Measurements from ENCODE around the gene NPLOC4.
"Not testable (repeated sequence)": the region's sequence is repeated elsewhere in the genome, so short reads cannot be mapped to it uniquely, and the experiment has no call there.

Gene NPLOC4

DNA sequence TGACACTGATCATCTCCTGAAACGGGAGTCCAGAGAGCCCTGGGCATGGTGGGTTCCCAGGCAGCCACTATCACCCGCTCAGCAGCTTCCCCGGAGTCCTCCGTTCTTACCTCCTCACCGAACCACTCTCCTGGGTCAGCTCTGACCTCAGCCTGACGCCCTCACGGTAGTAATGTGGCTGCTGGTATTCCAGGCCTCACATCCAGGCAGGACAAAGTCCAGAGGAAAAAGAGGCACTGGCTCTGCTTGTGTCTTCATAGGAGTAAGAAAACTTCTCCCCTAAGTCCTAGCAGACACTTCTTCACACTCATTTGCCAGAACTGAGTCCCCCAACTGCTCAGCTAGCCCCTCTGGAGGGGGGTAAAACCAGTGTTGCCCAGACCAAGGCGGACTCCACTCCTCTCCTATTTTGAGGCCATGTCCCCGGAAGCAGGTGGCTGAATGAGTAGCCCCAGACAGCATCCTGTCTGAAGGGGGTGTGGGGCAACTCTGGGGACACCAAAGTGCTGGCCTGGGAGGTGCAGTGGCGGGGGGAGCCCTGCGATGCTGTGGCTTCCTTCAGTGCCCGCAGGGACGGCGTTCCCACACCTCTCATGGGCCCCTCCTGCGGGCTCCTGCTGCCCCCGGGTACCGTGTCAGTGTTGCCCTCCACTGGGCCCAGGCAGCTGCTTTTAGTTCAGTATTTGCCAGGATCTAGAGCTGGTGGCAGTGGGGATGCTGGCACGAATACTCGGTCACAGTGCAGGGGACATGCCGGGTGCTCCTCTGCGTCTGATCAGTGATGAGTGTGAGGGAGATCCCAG lies 103.4 kb downstream of the NPLOC4 start:
- DNase-seq (ENCODE audit: low read depth): no peak

DNA sequence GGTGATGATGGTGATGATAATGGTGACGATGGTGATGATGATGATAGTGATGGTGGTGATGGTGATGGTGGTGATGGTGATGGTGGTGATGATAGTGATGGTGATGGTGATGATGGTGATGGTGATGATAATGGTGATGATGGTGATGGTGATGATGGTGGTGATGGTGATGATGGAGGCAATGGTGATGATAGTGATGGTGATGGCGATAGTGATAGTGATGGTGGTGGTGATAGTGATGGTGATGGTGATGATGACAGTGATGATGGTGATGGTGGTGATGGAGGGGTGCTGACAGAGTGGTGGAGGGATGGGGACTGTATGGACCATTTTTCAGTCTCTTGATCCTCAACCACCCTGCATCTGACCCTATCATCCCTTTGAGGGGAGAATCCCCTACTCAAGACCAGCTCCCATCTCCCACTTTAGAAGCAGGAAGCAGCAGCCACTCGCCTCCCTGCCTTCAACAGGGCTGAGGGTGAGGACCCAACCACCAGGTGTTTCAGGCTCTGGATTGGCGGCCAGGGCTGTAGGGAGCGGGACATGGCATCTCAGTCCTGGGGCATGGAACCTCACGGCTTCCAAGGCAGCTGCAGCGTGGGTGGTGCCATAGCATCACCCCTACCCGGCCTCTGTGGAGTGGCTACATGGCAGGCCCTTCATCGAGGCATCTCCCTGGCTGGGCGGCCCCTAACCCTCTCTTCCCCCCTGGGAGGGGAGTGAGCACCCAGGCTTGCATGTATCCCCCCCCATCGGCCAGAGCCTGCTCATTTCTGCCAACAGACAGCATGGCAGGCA lies 104.2 kb downstream of the NPLOC4 start:
- no peak for DNase-seq (ENCODE audit: low read depth)

DNA sequence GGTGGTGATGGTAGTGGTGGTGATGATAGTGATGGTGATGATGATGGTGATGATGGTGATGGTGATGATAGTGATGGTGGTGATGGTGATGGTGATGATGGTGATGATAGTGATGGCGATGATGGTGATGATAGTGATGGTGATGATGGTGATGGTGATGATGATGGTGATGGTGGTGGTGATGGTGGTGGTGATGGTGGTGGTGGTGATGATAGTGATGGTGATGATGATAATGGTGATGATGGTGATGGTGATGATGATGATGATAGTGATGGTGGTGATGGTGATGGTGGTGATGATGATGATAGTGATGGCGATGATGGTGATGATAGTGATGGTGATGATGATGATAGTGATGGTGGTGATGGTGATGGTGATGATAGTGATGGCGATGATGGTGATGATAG lies 104.9 kb downstream of the NPLOC4 start:
- not testable (repeated sequence) for DNase-seq (ENCODE audit: low read depth)

DNA sequence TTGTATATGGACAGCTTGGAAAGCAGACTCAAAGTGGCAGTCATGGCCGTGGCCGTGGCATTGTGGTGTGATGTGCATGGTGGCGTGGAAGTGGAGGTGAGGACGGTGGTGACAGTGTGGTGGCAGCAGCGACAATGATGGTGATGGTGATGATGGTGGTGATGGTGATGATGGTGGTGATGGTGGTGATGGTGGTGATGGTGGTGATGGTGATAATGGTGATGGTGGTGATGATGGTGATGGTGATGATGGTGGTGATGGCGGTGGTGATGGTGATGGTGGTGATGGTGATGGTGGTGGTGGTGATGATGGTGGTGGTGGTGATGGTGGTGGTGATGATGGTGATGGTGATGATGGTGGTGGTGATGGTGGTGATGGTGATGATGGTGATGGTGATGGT lies 105.9 kb downstream of the NPLOC4 start:
- DNase-seq (ENCODE audit: low read depth): not testable (repeated sequence)

DNA sequence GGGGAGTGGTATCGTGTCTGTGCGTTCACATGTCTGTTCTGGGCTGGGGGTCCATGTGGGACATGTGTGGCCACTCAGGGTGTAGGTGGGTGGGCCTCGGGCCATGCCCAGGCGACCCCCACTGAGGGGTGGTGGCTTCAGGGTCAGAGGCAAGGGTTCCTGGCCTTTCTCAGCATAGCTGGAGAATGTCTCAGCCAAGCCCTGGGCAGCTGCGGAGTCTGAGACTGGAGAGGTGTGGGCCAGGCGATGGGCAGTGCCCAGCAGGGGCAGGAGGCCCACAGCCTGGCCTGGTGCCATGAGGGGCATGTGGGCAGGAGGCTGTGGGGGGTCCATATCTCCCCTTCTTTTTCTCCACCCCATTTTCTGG lies 107.5 kb downstream of the NPLOC4 start:
- DNase-seq (ENCODE audit: low read depth): no peak

DNA sequence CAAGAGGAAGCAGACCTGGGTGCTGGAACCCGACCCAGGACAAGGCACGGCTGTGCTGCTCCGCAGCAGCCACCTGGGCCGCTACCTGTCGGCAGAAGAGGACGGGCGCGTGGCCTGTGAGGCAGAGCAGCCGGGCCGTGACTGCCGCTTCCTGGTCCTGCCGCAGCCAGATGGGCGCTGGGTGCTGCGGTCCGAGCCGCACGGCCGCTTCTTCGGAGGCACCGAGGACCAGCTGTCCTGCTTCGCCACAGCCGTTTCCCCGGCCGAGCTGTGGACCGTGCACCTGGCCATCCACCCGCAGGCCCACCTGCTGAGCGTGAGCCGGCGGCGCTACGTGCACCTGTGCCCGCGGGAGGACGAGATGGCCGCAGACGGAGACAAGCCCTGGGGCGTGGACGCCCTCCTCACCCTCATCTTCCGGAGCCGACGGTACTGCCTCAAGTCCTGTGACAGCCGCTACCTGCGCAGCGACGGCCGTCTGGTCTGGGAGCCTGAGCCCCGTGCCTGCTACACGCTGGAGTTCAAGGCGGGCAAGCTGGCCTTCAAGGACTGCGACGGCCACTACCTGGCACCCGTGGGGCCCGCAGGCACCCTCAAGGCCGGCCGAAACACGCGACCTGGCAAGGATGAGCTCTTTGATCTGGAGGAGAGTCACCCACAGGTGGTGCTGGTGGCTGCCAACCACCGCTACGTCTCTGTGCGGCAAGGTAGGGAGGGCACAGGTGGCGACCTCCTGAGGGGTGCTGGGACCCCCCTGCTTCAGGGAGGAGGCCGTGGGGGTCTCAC lies 108.1 kb downstream of the NPLOC4 start:
- no peak for DNase-seq (ENCODE audit: low read depth)

DNA sequence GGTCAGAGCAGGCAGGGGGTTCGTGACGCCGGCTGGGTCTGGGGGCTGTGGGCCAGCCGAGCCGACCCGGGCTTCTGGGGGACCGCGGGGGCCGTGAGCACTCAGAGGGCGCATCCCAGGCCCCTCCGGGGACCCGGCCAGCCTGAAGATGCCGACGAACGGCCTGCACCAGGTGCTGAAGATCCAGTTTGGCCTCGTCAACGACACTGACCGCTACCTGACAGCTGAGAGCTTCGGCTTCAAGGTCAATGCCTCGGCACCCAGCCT lies 108.6 kb downstream of the NPLOC4 start:
- no peak for DNase-seq (ENCODE audit: low read depth)

DNA sequence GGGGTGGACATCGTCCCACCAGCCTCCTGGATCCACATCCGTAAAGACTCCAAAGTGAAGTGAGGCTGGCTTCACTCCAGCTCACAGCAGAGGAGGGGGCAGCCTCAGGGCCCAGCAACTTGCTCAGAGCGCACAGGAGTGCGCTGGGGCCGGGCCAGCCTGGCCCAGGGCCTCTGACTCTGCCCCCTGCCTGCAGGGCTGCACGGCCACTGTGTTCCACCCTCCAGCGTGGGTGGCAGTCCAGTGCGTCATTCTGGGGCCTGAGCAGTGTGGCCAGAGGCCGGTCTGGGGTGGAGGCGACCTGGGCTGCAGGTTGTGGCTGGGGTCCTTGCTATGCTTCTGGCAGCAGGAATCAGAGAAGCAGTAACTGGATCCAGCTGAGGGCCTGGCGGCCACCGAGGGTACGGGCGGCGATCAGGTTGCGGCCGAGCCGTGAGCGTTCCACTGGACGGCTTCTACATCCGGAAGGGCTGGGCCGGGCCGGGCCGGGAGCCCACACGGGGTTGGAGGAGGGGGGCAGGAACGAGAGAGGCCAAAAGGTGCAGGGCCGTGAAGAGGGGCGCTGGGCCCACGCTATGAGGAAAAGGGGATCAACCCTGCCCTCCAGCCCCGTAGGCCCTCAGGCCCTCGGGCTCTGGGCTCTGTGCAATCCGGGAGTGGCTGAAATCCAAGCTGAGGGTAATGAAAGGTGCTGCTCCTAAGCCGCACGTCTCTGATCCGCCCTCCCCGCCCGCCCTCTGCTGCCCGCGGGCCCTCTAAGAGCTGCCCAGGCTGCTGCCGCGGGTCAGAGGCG lies 109.1 kb downstream of the NPLOC4 start, which contains the start of gene FSCN2:
TSS of gene FSCN2 (plus strand) at position 787 of the 793 bp plus-strand sequence. CDS start 155 bp downstream, outside the sequence.
- no peak for DNase-seq (ENCODE audit: low read depth)

DNA sequence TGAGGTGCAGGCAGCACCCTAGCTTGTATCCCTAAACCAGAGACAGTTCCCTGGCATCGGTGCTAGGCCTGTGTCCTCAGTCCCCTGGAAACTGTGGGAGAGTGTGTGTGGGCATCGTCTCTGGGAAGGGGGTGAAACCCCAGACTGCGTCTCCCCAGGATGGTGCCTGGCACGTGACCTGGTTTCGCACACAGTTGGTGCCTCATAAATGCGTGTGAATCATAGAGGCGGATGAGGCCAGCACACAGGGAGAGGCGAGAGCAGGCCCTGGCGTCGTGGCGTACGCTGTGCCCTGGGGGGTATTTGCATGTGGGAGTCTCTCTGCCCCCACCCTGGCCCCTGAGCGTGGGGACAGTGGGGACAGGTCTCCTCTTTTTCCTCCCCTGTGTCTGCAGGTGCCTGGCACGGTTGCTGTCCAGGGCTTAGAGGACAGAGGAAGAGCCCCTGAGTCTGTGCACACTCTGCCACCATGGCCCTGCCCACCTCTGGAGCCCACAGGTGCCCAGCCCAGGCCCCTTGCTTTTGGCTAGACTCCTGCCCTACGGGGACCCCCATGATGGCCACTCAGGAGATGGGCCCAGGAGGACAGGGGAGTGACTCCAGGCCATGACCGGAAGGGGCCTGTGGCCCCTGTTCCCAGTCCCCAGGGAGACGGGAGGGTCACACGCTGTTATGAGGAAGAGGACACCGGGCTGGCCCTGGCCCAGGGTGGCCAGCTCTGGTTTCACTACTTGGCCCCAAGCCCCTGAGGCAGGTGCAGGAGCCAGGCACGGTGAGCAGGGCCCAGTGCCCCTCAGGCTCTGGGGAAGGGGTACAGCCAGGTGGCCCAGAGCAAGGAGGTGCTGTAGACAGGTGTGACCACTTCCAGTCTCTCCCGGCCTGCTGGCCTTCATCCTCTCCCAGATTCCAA lies 110.0 kb downstream of the NPLOC4 start:
- no peak for DNase-seq (ENCODE audit: low read depth)

DNA sequence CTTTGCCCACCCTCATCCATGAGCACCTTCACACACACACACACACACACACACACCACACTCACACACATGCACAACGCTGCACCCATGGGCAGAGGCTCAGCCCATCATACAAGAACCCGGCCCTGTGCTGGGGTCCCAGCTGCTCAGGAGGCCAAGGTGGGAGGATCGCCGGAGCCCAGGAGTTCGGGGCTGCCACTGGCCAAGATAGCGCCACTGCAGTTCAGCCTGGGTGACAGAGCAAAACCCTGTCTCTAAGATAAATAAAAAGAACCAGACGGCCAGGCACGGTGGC lies 112.1 kb downstream of the NPLOC4 start:
- DNase-seq (ENCODE audit: low read depth): no peak

DNA sequence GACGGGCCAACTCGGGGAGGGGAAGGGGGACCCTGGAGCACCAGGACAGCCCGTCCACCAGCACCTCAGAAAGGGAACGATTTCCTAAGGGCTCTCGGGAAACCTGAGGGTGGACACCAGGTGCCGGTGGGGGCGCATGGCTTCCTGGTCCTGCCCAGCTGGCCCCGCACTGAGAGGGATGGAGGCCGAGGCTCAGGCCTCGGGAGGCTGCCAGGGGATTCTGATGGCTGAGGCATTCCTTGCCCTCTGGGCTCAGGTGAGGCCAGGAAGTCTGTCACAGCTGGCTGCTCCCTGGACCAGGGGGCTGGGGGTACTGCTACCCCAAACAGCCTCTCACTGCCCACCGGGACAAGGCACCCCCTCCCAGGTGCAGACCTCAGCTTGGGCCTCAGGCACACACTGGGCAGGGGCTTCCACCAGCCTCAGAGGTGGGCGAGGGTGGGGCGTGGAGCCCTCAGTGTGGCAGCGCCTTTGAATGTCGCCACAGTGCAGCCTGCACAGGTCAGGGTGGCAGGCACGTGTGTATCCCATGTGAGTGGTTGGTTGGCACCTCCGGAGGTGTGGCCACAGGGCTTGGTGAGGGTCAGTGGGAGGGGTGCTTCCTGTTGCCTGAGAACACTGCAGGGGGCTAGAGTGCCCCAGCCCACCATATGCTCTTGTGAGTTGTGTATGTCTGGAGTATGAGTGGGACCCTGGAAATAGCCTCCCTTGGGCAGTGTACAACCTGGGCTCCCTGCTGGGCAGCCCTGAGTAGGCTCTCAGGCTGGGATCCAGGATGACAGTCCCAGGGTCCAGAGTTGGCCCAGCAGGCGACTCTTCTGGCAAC lies 112.7 kb downstream of the NPLOC4 start:
- DNase-seq (ENCODE audit: low read depth): no peak

DNA sequence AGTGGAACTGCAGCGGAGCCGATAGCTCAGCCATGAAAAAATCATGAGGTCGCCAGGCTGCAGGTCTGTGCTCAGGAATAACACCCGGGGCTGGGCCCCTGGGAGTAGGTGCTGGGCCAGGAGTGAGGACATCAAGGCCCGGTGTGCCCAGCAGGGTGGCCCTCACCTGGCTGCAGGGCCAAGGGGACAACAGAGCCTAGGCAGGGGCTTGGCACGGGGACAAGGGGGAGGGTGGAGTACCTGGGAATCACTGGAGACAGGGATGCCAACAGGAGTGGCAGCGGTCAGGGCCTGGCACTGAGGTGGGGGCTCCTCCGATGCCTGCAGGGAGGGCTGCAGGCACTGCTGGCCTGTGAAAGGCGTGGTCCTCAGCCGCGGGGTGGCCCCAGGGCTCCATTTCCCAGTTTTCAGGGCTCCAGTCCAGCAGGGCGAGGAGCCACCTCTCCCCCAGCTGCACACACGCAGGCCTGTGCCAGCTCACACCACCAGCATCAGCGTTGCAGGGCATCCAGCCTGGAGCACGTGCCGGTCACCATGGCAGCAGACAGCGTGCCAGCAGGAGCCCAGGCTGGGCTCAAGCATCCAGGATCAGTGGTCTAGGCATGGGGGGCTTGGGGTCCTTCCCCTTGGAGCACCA lies 113.4 kb downstream of the NPLOC4 start:
- DNase-seq (ENCODE audit: low read depth): no peak

DNA sequence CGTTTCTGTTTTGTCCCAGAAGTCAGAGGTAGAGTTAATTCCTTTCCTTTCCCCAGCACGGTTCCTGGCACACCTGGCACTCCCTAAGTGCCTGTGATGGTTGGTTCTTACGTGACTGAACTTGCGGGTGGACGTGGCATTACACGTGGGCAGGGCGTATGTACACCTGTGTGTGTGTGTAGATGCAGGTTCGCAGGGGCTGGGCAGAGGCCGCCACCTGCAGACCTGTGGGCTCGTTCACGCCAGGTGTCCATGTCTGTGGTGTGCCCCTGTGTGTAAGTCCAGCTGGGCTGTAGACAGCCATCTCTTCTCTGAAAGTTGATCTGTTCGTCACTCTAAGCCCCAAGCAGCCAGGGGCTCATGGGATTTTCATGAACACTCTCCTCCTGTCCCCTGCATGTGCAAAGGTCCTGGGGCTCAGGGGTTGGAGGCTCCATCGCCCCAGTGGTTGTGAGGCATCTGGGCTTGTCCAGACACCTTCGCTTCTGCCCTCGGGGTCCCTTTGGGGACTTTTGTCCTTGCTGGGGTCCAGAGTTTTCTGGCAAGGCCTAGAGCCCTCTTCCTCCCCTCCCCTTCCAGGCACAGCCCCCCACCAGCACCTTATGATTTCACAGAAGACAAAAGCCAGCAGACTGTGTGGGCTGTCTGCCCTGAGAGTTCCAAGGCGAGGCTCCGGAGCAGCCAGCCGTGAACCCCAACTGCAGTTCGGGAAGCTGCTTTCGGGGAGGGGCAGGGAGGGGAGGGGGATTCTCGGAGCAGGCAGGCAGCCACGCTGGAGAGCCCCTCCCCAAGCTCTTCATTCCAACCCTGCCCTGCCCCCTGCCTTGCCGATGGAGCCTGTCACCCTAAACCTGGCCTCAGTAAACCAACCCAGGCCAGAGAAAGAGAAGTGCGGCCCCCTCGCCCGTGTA lies 114.2 kb downstream of the NPLOC4 start:
- no peak for DNase-seq (ENCODE audit: low read depth)

DNA sequence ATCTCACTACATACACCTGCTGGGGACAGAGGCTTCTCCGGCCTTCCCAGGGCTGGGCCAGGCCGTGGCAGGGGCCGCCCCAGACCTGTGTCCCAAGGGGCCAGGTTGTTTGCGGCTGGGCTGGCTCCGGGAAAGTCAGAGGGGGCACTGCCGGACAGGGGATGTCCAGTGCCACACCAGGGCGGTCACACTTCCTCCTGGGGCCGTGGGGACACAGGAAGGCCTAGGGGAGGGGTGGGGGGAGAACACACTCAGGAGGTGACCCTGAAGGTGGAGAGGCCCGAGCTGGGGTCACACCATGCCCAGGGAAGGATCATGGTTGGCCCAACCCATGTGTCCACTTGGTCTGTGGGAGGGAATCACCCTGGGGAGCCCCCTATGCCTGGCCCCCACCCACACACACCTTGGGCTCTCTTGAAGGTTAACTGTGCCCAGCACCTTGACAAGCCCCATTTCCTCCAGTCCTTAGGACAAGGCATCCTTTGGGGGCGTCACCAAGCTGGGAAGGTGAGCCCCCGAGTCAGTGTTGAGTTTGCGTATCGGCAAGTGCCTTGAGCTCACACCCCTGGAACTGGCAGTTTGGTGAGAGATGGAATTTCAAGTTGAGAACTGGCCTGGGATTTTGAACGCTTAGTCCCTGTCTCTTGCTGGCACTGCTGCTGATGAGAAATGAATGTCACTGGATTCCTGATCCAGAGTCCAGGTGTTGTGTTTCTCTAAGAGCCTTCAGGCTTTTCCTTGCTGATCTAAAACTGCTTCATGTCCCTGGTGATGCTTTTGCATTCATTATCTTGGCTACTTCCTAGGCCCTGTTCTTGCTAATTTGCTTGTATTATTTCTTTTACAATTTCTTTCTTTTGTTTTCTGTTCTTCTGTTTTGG lies 116.7 kb downstream of the NPLOC4 start:
- no peak for DNase-seq (ENCODE audit: low read depth)

DNA sequence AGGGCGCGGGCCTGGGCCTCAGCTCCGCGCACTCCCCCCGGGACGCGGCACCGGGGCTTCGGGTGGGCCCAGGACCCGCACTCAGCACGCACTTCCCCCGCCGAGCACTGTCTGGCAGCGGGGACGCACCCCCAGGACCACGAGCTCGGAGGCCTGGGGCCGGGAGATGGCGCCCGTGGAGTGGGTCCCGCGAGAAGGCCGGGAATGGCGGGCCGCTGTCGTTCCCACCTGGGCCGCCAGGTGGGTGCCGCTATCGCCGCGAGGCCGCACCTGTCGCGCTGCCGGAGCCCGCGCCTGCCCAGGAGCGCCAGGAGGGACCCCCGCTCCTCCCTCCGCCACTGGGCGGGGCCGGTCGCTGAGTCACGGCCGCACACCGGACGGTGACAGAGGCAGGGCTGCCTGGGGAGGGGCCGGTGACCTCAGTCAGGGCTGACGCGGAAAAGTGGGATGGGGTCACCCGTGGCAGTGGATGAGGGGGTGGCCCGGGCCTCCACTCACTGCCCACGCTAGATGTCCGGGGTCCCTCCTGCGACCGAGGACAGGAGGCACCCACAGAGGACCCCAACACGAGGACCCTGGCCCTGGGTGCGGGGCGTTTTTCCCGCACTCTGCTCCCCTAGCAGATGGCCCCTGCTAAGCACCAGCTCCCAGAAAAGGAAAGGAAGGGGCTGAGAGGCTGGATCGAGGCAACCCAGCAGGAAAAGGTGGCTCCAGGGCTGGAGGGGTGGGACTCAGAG lies 117.5 kb downstream of the NPLOC4 start:
- no peak for DNase-seq (ENCODE audit: low read depth)

DNA sequence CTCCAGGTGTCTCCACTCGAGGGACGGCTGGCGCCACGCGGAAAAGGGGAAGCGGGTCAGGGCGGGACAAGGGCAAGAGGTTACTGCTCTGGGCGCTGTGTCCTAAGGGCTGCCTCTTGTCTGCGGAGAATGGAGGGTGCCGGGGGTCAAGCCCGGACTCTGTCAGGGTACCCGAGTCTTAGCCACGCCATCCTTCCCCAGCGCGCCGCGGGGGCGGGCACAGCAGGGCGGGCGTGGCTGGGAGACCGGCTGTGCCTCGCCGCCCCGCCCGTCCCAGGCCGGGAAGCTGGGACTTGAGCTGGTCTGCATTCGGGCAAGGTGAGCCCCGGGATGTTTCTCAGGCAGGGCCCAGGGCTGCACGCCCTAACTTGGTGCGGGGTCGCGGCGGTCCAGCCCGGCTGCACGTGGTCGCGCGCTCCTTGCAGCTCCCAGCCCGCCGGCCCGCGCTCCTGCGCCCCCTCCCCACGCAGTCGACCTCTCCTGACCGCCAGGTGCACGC lies 118.1 kb downstream of the NPLOC4 start:
- no peak for DNase-seq (ENCODE audit: low read depth)

Data from CMK (cell line).